GM12892 (cell line): ENCODE results near the gene RBM19.
A peak's percentile ranks its signal among the peaks of the same experiment; 100 is the strongest.

Source experiments
- DNase-seq: peaks from one replicate; pipeline ENCODE4 v3.0.0; 2011; ENCODE audit not compliant: insufficient read length
- FAIRE-seq: peaks from 2 replicates; lab custom pipeline; 2011; peaks lifted over from hg19 to GRCh38; lab: Jason Lieb, UNC
- POLR2A ChIP-seq: IDR thresholded peaks from 2 replicates; pipeline ENCODE4 v1.6.1; 2011; ENCODE audit warnings: low read depth, low read length, control low read depth
- POLR2AphosphoS5 ChIP-seq: IDR thresholded peaks from 2 replicates; pipeline ENCODE4 v1.6.1; 2011; ENCODE audit warnings: low read depth, low read length, control low read depth
- TAF1 ChIP-seq: IDR thresholded peaks from 2 replicates; pipeline ENCODE4 v1.6.1; 2011; ENCODE audit warnings: low read depth, mild to moderate bottlenecking, control low read depth, low read length, borderline replicate concordance

RBM19 gene

DNA sequence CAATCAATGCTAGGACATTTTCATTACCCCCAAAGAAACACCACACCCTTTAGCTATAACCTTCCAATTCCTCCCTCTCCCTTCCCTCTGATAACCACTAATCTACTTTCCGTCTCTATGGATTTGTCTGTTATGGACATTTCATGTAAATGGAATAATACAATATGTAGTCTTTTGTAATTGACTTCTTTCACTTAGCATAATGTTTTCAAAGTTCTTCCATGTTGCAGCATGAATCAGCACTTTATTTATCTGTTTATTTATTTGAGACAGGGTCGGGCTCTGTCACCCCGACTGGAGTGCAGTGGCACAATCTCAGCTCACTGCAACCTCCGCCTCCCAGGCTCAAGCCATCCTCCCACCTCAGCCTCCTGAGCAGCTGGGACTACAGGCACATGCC lies 1.2 kb upstream of the RBM19 start:
- no peak for FAIRE-seq
- TF ChIP-seq POLR2AphosphoS5 (no peak), TAF1 (no peak), POLR2A (no peak)
- no peak for DNase-seq

- TF ChIP-seq POLR2AphosphoS5, result no peak
- FAIRE-seq, result no peak
- no peak for DNase-seq
These were observed 3.4 kb downstream of the RBM19 start for GRCh38 chr12:113962733-113963132.

DNA sequence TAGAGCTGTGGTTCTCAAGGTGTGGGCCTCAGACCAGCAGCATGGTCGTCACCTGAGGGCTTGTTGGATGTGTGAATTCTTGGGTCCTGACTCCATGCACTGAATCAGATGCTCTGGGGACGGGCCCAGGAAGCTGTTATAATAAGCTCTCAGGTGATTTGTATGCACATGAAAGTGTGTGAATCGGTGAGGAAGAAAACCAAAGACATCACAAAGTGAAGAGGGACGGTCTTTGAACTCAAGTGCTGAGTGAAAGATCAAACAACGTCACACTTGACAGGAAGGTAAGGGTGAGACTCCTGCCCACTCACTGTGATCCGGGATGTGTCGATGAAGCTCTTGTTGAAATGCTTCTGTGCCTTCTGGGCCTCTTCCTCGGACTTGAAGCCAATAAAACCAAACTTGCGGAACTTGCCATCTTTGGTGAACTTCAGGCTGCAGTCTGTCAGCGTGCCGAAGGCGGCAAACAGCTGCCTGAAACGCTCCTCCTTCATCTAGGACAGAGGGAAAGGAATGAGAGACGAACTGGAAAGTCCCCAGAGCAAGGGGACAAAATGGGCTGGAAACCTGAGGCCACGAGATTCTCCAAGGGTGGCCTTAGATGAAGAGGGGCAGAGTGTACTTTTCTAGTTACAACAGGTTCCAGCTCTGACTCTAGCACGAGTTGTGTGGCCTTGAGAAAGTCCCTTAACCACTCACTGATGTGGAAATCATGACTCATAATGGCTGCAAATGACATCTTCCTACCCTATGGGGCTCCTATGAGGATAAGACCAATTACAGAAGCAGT lies 4.0 kb downstream of the RBM19 start:
- DNase-seq (no peak), FAIRE-seq (peak; percentile 68)
- TF ChIP-seq TAF1, result no peak
- no peak for TF ChIP-seq POLR2A
- no peak for TF ChIP-seq POLR2AphosphoS5

GRCh38 chr12:113960030-113960429 lies 6.1 kb downstream of the RBM19 start:
- TF ChIP-seq POLR2A (no peak), TAF1 (no peak), POLR2AphosphoS5 (no peak)

DNA sequence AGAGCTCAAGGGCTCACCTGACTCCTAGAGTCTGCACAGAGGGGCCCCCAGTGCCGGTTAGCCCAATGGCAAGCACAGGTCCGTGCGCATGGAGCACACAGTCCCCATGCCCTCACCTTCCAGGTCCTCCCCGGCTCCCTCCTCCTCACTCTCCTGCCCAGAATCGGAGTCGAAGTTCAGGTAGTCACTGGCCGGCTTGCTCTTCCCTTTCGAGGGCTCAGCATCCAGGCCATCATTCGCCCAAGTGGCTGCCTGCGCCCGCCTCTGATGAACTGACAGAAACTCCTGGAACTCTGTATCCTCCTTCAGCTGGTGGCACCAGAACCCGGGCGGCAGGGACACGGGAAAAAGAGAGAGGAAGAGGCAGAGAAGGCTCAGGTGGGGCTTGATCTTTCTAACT lies 7.0 kb downstream of the RBM19 start:
- DNase-seq (no peak), FAIRE-seq (no peak)
- no peak for TF ChIP-seq TAF1
- TF ChIP-seq POLR2AphosphoS5, result no peak
- TF ChIP-seq POLR2A, result no peak

More at GRCh38 chr12:113960030-113960429, 6.1 kb downstream of the RBM19 start:
- no peak for FAIRE-seq
- DNase-seq, result no peak

DNA sequence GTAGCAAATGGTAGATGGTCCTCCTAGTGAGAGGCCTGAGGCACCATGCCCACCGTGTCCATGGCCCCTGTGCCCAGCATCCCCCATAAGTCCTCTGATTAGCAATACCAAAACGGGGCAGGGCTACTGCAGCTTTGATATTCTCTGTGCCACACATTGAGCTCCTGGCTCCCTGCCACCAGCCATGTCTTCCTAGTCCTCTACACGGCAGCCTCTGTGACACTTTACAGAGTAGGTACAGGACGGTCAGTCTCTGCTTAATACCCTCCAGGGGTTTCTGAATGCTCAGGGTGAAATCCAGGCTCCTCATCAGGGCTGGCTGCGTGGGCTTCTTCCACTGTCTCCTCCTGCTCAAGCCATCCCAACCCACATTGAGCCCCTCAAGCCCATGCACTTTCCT lies 8.0 kb downstream of the RBM19 start:
- FAIRE-seq (no peak), DNase-seq (no peak)
- no peak for TF ChIP-seq POLR2A
- no peak for TF ChIP-seq POLR2AphosphoS5
- no peak for TF ChIP-seq TAF1

- no peak for DNase-seq
- FAIRE-seq, result no peak
- no peak for TF ChIP-seq TAF1
- no peak for TF ChIP-seq POLR2AphosphoS5
- TF ChIP-seq POLR2A, result no peak
These were observed 8.5 kb downstream of the RBM19 start for GRCh38 chr12:113957627-113958026.

- FAIRE-seq (no peak), DNase-seq (no peak)
- TF ChIP-seq POLR2A, result no peak
- TF ChIP-seq POLR2AphosphoS5, result no peak
- no peak for TF ChIP-seq TAF1
These were observed 10.8 kb downstream of the RBM19 start for GRCh38 chr12:113955109-113955970.

- no peak for TF ChIP-seq POLR2A
- no peak for TF ChIP-seq TAF1
- no peak for TF ChIP-seq POLR2AphosphoS5
- FAIRE-seq (no peak), DNase-seq (no peak)
These were observed 11.6 kb downstream of the RBM19 start for GRCh38 chr12:113954547-113954946.

DNA sequence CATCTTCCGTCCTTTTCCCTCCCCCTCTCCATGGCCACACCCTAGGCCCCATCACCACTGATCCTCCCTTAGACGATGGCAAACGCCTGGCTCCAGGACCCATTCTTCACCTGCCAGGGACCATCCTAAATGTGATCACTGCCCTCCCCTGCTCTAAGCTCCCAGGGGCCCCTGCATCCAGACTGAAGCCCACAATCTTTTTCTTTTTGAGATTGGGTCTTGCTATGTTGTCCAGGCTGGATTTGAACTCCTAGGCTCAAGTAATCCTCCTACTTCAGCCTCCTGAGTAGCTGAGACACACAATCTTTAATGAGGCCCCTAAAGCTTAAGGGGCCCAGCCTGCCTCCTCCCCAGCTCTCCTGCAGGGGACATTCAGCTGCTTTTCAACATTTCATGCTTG lies 15.3 kb downstream of the RBM19 start:
- FAIRE-seq, result no peak
- no peak for DNase-seq
- TF ChIP-seq POLR2AphosphoS5, result no peak
- no peak for TF ChIP-seq POLR2A
- TF ChIP-seq TAF1, result no peak

DNA sequence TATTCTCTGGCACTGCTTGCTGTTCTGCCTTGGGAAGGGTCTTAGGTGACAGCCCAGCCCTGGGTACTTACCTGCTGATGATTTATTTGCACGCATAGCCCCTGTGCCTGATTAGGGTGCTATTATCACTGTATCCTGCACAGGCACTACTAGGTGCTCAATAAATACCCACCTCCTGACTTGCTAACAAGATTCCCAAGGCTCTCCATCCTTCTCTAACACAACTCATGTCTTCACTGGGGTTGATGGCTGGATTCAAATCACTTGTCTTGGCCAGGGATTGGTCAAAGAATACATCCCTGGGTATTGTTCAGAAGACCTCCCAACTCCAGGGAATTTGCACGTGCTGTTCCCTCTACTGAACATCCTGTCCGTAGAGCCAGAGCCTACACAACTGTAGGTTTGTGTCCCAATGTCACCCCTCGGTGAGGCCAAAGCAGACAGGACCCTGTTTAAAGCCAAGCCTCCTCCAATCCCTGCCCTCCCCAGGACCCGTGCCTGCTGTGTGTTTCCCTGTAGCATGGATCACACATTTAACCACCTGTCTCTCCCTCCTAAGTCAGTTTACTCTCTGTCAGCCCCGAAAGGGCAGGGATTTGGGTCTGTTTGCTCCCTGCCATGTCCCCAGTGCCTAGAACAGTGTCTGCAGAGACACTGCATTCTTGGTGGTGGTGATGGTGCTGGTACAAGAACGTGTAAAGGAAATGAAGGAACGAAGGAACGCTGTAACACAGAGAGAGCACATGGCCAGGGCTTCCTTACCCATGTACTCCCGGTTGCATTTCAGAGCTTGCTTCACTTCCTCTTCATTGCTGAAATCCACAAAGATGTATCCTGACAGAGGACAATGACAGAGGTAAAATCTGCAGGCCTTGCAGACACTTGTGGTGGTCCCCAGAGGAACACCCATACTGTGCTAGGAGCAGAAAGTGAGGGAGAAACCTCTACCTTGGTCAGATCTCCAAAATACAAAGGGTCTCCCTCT lies 16.5 kb downstream of the RBM19 start:
- no peak for DNase-seq
- no peak for FAIRE-seq
- TF ChIP-seq TAF1 (no peak), POLR2AphosphoS5 (0 out of 2 replicates have a peak, but pooled peaks have one; percentile 11)
